ENCODE measurements around the gene CRNKL1.

CRNKL1 gene

GRCh38 chr20:20063941-20064702 lies 11.9 kb upstream of the CRNKL1 start:
- no peak for DNase-seq (ENCODE audit: low spot score)

DNA sequence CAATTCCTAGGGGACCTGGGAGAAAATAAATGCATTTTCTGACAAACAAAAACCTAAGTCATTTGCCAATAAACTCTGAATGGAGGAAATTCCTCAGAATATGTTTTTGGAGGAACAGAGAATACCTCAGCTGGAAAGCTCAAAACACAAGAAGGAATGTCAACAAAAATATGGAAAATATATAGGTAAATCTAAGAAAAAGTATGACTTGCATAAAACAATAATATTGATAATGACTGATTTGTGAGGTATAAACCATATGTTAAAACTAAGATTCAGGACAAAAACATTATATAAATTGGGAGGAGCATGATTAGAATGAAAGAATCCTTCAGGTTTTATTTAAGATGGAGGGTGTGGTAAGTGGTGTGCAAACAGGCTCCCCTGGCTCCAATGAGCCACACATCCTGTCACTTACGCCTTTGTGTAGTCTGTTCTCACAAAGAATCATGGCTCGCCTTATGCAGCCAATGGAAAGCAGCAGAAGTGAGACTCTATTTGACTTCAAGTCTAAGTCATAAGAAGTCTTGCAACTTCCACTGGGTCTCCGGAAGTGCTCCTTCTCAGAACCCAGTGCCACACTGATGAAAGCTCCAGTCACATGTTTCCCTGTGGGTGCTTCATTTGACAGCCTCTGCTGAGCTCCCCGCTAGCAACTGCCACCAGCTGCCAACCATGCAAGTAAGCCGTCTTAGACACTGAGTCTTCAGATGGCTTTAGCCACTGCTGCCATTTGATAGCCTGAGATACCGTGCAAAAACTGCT lies 8.2 kb upstream of the CRNKL1 start:
- no peak for DNase-seq (ENCODE audit: low spot score)

- no peak for DNase-seq (ENCODE audit: low spot score)
These were observed 546 bp downstream of the CRNKL1 start for GRCh38 chr20:20051767-20052073.

- DNase-seq (ENCODE audit: low spot score): no peak
These were observed 12.4 kb downstream of the CRNKL1 start for GRCh38 chr20:20039752-20040387.

DNA sequence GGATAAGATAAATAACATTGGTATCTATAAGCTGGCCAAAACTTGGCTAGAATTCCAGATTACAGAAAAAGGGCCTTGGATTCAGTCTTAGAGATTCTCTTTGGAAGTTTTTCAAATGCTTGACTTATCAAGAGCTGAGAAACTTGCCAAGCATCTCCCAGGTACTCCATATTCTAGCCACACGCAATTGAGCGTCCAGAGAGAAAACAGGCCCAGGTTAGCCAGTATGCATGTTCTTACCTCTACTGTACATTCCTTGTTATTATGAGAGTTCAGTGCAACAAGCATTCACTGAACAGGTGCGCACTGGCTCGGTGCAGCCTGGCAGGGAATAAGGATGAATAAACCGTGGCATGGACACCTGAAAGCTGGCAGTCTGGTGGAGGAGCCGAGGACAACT lies 13.7 kb downstream of the CRNKL1 start:
- DNase-seq (ENCODE audit: low spot score): no peak

GRCh38 chr20:20037960-20038359 lies 14.3 kb downstream of the CRNKL1 start:
- no peak for DNase-seq (ENCODE audit: low spot score)

GRCh38 chr20:20036756-20037155 lies 15.5 kb downstream of the CRNKL1 start:
- no peak for DNase-seq (ENCODE audit: low spot score)

DNA sequence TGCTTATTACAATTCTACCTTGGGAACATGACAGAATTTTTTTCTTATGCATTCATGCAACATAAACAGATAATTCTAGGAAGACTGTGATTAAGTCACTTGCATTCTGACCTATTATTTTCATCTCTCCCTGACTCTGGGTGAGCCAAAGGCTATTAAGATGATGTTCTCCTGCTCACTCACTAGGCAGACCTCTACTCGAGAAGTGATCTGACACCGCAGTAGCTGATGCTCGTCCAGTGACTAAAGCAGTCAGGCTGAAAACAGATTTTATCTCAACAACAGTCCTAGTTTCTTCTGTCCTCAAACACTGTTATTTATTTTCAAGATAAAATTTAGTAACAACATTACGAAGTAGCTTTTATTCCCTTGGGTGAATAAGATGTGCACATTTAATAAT lies 17.8 kb downstream of the CRNKL1 start:
- DNase-seq (ENCODE audit: low spot score): peak; percentile 24

DNA sequence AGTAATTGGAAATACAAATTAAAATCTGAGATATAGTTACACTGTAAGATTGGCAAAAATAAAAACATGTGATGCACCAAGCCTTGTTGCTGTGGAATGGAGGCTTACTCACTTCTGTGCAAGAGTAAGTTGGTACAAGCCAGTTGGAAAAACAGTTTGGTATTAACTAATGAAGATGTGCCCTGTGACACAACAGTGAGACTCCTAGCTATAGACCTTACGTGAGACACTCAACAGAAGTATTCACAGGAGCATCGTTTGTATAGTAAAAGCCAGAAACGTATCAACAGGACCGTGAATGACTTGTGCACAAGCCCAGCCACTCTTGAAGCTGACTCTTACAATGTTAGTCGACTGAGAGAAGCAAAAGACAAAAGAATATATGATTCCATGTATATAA lies 20.5 kb downstream of the CRNKL1 start:
- DNase-seq (ENCODE audit: low spot score): no peak

- DNase-seq (ENCODE audit: low spot score): no peak
These were observed 25.0 kb downstream of the CRNKL1 start for GRCh38 chr20:20027284-20027683.

GRCh38 chr20:20024942-20025341 lies 27.3 kb downstream of the CRNKL1 start:
- no peak for DNase-seq (ENCODE audit: low spot score)

DNA sequence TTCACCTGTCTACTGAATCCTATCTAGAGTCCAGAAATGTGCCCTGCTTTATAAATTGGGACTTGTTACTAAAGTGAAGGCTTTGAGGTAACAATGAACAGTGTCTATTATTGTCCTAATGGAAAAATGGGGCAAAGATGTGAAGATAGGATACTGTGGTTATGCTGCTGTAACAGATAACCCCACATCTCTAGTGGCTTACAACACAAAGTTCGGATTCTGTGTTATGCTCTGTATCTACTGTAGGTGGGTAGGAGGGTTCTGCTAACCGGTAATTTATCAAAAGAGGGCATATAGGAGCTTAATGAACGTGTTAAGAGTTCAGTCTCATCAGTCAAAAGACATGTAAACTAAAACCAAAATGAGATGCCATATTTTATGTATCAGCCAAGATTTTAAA lies 28.9 kb downstream of the CRNKL1 start:
- DNase-seq (ENCODE audit: low spot score): no peak

DNA sequence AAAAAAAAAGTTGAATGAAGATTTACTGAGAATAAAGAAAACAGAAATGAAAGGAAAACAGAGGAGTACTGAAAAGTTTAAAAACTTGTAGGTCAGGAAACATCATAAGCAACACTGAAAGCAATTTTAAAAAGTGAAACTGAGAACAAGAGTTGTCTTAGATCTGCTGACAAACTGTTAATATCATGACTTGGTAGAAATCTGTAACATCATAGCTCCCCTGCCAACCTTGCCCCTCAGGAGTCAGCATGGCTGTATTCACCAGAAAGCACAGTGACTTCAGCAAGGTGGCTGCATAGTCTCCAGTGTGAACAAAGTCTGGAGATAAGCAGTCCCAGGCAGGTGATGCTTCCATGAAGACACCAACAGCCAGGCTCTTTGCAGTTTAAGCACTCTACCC lies 29.8 kb downstream of the CRNKL1 start:
- no peak for DNase-seq (ENCODE audit: low spot score)

- DNase-seq (ENCODE audit: low spot score): no peak
These were observed 30.4 kb downstream of the CRNKL1 start for GRCh38 chr20:20021835-20022234.

DNA sequence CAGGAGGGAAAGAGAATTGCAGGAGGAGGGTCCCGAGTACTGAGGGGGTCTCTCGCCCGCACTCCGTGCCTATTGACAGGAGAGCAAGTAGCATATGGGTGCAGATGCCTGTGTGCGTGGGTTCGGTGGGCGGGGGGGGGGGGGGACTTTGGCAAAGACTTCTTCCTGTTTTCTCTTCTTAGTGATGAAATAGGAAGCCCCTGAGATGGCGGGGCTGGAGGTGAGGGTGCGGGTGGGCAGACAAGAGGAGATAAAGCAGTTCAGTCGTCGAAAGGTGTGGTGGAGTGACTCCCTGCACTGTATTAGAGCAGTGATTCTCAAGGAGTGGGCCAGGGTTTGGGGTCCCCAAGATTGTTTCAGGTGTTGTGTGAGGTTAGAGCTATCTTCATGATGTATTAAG lies 31.4 kb downstream of the CRNKL1 start:
- no peak for DNase-seq (ENCODE audit: low spot score)

DNA sequence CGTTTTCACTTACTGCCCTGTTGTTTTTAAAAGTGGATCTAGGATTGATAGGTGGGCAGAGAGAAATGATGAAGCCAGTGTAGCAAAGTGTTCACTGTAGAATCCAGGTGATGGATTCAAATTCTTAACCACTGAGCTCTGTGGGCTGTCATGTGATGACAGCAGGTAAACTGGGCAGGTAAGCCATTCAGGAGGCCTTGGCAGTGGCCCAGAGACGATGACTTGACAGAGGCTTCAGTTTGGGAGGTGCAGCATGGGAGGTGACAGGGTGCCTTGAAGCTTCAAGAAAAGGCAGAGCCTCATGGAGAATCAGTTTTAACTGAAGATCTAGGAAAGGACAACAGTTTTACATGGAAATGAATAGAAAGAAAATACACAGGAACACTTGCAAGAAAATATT lies 33.1 kb downstream of the CRNKL1 start:
- no peak for DNase-seq (ENCODE audit: low spot score)

DNA sequence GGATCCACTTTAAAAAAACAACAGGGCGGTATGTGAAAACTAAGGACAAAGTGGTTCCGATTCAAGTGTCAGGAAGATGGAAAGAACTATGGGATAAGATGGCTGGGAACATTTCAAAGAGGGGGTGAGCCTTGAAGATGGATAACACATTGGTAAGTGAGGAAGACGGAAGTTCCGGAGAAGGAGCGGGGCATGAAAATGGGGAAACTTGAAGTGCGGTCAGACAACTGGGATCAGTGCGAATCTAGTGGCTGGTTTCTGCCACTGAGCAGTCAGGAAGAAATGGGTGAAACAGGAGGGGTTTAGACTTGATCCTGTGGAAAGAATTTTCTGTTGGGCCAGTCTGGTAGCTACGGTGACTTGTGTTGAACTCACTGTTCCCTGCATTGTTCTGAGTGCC lies 33.9 kb downstream of the CRNKL1 start:
- DNase-seq (ENCODE audit: low spot score): no peak

DNA sequence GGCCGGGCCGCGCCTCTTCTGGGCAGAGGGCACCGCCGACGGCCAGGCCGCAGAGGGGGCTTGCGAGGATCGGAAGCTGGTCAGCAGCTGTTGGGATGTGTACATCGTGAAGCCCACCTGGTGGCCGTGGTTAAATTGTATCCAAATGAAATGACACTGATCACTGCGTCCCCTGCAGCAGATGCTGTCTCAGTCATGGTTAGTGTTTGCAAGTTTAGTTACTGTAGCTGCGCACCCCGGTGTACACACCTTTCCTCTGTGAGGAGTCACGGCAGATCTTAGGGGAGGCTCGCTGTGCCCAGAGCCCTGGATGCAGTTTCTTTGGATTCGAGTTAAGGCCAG lies 34.5 kb downstream of the CRNKL1 start:
- peak; percentile 17 for DNase-seq (ENCODE audit: low spot score)

DNA sequence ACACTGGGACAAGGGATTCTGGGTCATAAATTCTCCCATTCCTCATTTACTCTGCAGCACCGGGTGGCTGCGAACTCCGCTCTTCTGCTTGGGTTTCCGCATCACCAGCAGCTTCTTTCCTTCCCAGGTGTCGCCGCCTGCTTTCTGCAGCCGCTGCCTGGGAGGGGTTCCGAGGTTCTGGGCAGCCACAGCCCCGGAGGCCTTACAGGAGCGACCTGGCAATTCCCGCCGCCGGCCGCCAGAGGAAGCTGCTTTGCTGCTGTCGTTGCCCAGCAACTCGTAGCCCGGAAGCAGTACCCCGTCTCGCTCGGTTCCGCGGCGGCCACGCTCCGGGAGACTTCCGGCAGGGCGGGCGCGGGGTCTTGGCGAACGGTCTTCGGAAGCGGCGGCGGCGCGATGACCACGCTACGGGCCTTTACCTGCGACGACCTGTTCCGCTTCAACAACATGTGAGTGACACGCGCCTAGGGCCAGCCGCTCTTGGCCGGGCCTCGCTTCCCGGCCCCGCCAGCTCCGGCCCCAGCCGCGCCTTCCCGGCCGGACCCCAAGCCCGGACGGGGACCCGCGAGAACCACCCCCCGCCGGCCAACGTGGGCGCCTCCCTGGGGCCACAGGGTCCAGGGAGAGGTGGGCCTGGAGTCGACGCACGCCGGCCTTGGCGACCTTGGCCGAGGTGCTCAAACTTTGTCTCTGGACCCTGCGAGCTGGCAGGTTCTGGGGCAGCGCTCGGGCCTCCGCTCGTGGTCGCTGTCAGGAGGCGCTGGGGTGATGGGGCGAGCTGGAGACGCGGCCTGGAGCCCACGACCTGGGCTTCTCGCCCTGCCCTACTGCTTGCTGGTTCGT lies 35.0 kb downstream of the CRNKL1 start, which contains the start of gene NAA20:
Gene NAA20, plus strand, starts transcription at position 362 of the 843 bp plus-strand sequence. Its CDS starts 35 bp downstream, at position 397.
- peak; percentile 90 for DNase-seq (ENCODE audit: low spot score)

DNA sequence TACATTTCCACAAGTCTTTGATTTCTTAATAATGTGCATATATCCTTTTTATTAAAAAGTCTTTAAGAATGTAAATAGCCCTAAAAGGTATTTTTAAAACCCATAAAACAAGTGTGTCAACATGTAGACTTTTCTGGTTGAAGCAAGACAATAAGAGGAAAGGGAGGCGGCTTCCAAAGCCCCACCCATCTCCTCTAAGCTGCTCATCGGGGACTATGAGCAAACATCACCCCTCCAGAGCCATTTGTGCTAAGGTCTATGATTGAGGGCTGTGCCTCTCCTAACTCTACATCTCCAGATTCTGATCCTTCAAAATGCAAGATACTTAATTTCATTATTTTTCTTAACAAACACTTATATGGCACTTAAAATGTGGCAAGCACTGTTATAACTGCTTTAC lies 37.6 kb downstream of the CRNKL1 start:
- DNase-seq (ENCODE audit: low spot score): no peak

DNA sequence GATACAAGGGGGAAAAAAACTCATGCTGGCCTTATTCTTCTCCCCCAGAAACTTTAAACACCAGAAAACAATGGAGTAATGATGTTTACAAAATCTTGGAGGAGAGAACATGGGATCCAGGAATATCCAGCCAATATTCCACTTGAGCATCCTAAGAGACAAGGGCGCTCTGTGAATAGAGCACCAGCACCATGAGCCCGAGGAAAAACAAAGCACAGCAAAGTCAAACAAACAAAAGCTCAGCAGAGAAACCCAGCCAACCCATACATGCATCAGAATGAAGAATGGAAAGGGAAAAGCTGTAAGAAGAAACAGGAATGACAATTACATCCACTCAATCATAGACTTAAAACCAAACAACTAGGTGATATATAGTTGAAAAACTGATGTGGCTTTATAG lies 39.7 kb downstream of the CRNKL1 start:
- DNase-seq (ENCODE audit: low spot score): no peak
